Neuron (in vitro differentiated cells): ENCODE data around the gene ATF7IP2.
"Not testable (repeated sequence)": the region's sequence is repeated elsewhere in the genome, so short reads cannot be mapped to it uniquely, and the experiment has no call there.

Experiments
- H2AFZ ChIP-seq: one replicate; pipeline ENCODE4 v1.6.1; 2013; ENCODE audit warnings: low read depth, mild to moderate bottlenecking, inconsistent platforms, low read length, moderate library complexity
- H3K27me3 ChIP-seq: one replicate; pipeline ENCODE4 v1.6.1; 2013; ENCODE audit warnings: low read length; ENCODE audit not compliant: insufficient read depth
- H3K36me3 ChIP-seq: one replicate; pipeline ENCODE4 v1.6.1; 2013; ENCODE audit warnings: low read length; ENCODE audit not compliant: insufficient read depth
- H3K4me1 ChIP-seq: one replicate; pipeline ENCODE4 v1.6.1; 2013; ENCODE audit warnings: low read length; ENCODE audit not compliant: insufficient read depth
- H3K4me3 ChIP-seq: 2 replicates; pipeline ENCODE4 v1.5.1; 2013; ENCODE audit warnings: mild to moderate bottlenecking, low read length, moderate library complexity
- H3K9me3 ChIP-seq: one replicate; pipeline ENCODE4 v1.6.1; 2013; ENCODE audit warnings: low read length

Gene ATF7IP2

GRCh38 chr16:10390330-10390729, 4.5 kb downstream of the ATF7IP2 start:
- peaks cover 17% of the 10 kb centered on the region for H3K36me3 ChIP-seq
- no peak overlapping the region for H2AFZ ChIP-seq
- no peak overlapping the region for H3K4me3 ChIP-seq
- no peaks in the 10 kb centered on the region for H3K27me3 ChIP-seq
- H3K9me3 ChIP-seq, result peaks cover 2% of the 10 kb centered on the region
- peaks cover 11% of the 10 kb centered on the region for H3K4me1 ChIP-seq

GRCh38 chr16:10390867-10391266, 5.0 kb downstream of the ATF7IP2 start:
- no peaks in the 10 kb centered on the region for H3K27me3 ChIP-seq
- no peak overlapping the region for H2AFZ ChIP-seq
- peaks cover 17% of the 10 kb centered on the region for H3K36me3 ChIP-seq
- H3K9me3 ChIP-seq, result peaks cover 2% of the 10 kb centered on the region
- peaks cover 11% of the 10 kb centered on the region for H3K4me1 ChIP-seq
- no peak overlapping the region for H3K4me3 ChIP-seq

- Histone ChIP-seq H2AFZ (no peak overlapping the region), H3K4me1 (peaks cover 11% of the 10 kb centered on the region), H3K9me3 (peaks cover 2% of the 10 kb centered on the region), H3K4me3 (no peak overlapping the region), H3K36me3 (peaks cover 17% of the 10 kb centered on the region), H3K27me3 (no peaks in the 10 kb centered on the region)
Observed at GRCh38 chr16:10391339-10391738, 5.5 kb downstream of the ATF7IP2 start.

GRCh38 chr16:10402975-10403374, 17.1 kb downstream of the ATF7IP2 start:
- peaks cover 8% of the 10 kb centered on the region for H3K9me3 ChIP-seq

GRCh38 chr16:10405386-10405939, 19.6 kb downstream of the ATF7IP2 start:
- peaks cover 18% of the 10 kb centered on the region for H3K9me3 ChIP-seq
- H3K36me3 ChIP-seq, result peaks cover 3% of the 10 kb centered on the region
- H2AFZ ChIP-seq, result no peak overlapping the region
- H3K27me3 ChIP-seq, result no peaks in the 10 kb centered on the region
- H3K4me3 ChIP-seq, result no peak overlapping the region
- no peaks in the 10 kb centered on the region for H3K4me1 ChIP-seq

More at GRCh38 chr16:10402975-10403374, 17.1 kb downstream of the ATF7IP2 start:
- Histone ChIP-seq H2AFZ (no peak overlapping the region), H3K4me3 (no peak overlapping the region), H3K4me1 (no peaks in the 10 kb centered on the region), H3K27me3 (no peaks in the 10 kb centered on the region), H3K36me3 (peaks cover 3% of the 10 kb centered on the region)

- H3K27me3 ChIP-seq, result no peaks in the 10 kb centered on the region
- H3K36me3 ChIP-seq, result peaks cover 3% of the 10 kb centered on the region
- no peak overlapping the region for H3K4me3 ChIP-seq
- H3K4me1 ChIP-seq, result no peaks in the 10 kb centered on the region
- no peak overlapping the region for H2AFZ ChIP-seq
- H3K9me3 ChIP-seq, result peaks cover 16% of the 10 kb centered on the region
Observed at GRCh38 chr16:10408824-10409381, 23.0 kb downstream of the ATF7IP2 start.

GRCh38 chr16:10409713-10410112, 23.9 kb downstream of the ATF7IP2 start:
- H3K9me3 ChIP-seq, result peaks cover 18% of the 10 kb centered on the region
- H2AFZ ChIP-seq, H3K27me3 ChIP-seq, H3K4me3 ChIP-seq, H3K4me1 ChIP-seq, H3K36me3 ChIP-seq: not testable (repeated sequence)

GRCh38 chr16:10410469-10410868, 24.6 kb downstream of the ATF7IP2 start:
- Histone ChIP-seq H3K4me1 (no peaks in the 10 kb centered on the region), H3K36me3 (peaks cover under 1% of the 10 kb centered on the region), H2AFZ (no peak overlapping the region), H3K9me3 (peaks cover 18% of the 10 kb centered on the region), H3K27me3 (no peaks in the 10 kb centered on the region), H3K4me3 (no peak overlapping the region)

- peaks cover 4% of the 10 kb centered on the region for H3K36me3 ChIP-seq
- no peak overlapping the region for H2AFZ ChIP-seq
- no peak overlapping the region for H3K4me3 ChIP-seq
- H3K4me1 ChIP-seq, result no peaks in the 10 kb centered on the region
- H3K9me3 ChIP-seq, result peaks cover 28% of the 10 kb centered on the region
- H3K27me3 ChIP-seq, result no peaks in the 10 kb centered on the region
Observed at GRCh38 chr16:10412935-10413601, 27.2 kb downstream of the ATF7IP2 start.

GRCh38 chr16:10418204-10418603, 32.3 kb downstream of the ATF7IP2 start:
- not testable (repeated sequence) for H2AFZ ChIP-seq, H3K27me3 ChIP-seq, H3K36me3 ChIP-seq, H3K4me3 ChIP-seq, H3K4me1 ChIP-seq
- H3K9me3 ChIP-seq, result peaks cover 27% of the 10 kb centered on the region

GRCh38 chr16:10419701-10420100, 33.8 kb downstream of the ATF7IP2 start:
- no peaks in the 10 kb centered on the region for H3K4me1 ChIP-seq
- peaks cover 4% of the 10 kb centered on the region for H3K36me3 ChIP-seq
- H3K9me3 ChIP-seq, result peaks cover 25% of the 10 kb centered on the region
- H3K4me3 ChIP-seq, result no peak overlapping the region
- H2AFZ ChIP-seq, result no peak overlapping the region
- no peaks in the 10 kb centered on the region for H3K27me3 ChIP-seq

- Histone ChIP-seq H3K27me3 (no peaks in the 10 kb centered on the region), H3K36me3 (peaks cover 3% of the 10 kb centered on the region)
Observed at GRCh38 chr16:10421596-10421995, 35.7 kb downstream of the ATF7IP2 start.

GRCh38 chr16:10428433-10429168, 42.7 kb downstream of the ATF7IP2 start:
- no peaks in the 10 kb centered on the region for H3K4me1 ChIP-seq
- H3K9me3 ChIP-seq, result no peaks in the 10 kb centered on the region
- H2AFZ ChIP-seq, result no peak overlapping the region
- no peak overlapping the region for H3K4me3 ChIP-seq
- H3K36me3 ChIP-seq, result peaks cover 22% of the 10 kb centered on the region
- no peaks in the 10 kb centered on the region for H3K27me3 ChIP-seq

More at GRCh38 chr16:10421596-10421995, 35.7 kb downstream of the ATF7IP2 start:
- Histone ChIP-seq H2AFZ (no peak overlapping the region), H3K4me3 (no peak overlapping the region), H3K4me1 (no peaks in the 10 kb centered on the region), H3K9me3 (peaks cover 13% of the 10 kb centered on the region)
